ENCODE measurements around the gene ADH4. TPM values are rescaled to one million over a fixed set of nuclear protein-coding genes. Genes with fewer than 3 reads are reported as not detected.
A peak's percentile ranks its signal among the peaks of the same experiment; 100 is the strongest.
"Not testable (repeated sequence)": the region's sequence is repeated elsewhere in the genome, so short reads cannot be mapped to it uniquely, and the experiment has no call there.

The ADH4 gene
- total RNA-seq, 1 experiment from 2014 or later, result not detected

DNA sequence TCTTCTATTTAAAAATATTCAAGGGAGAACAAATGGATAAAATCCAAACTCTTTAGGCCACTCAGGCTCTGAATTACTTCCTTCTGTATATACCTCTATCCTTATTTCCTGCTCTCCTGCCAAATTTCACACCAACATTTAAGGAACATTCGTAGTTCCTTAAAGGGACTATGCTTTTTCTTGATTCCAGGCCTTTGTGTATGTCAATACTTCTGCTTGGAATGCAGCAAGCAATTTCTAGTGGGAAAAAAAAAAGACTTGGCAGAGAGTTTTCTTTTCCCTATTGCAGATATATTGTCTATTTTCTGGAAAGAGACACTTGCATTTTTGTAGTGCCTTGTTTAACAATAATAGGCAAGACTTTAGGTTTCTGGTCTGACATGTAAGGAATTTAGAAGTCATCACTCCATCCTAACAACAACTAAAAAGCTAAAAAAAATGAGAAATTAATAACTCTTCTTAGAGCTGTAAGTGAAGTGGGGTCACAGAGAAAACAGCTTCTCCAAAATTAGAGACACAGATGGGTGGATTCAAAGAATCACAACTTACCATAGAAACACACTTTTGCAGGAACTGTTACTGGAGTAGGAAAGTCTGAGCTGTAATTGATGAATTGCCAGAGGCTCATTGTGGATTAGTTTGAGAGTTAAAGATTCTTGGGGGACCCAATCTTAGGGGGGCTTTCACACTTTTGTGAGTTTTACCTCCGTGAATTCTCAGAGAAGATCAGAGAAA is 53.4 kb downstream of the ADH4 start:
- DNase-seq (ENCODE audit: low read depth), result no peak
- in situ Hi-C loops (cut with HindIII; ENCODE audit: low pct_unique_long_range_greater_than_20kb, low sequenced_read_pairs), result no loop called here

DNA sequence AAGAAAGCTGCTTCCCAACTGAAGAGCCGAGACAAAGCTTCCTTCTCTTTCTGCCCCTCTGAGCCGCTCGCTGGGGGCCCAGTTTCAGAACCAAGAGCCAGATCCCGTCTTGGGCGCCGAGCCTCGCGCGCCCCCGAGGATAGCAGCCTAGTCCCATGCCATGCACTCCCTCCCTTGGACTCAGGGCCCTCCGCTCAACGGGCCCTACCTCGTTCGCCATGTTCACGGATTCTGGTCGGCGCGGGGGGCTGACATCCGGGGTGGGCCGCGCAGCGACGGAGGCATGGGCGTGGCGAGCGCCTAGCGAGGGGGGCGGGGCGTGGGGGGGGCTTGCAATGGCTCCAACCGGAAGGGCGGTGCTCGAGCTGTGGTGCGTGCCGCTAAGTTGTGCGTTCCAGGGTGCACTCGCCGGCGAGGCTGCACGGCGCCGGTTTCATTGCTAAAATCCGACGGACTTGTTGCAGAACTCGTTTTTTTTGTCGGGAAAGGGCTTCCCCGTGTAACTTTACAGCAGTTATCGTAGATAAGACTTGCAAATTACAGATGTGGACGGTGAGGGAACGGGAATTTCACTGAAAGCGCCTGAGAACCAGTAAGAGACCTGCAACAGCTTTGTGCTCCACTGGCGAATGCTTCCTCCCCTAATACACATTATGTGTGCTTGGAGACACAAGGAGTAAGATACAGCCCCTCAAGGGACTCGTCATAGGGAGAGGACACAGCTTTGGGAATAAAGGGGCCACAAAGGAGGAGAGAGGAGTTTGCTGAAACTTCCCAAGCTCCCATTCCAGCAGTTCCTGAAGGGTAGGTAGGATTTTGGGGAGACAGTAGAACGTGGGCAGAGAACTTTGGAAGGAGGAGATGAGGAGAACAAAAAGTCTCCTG is 55.4 kb downstream of the ADH4 start, which contains the start of gene ADH5:
Gene ADH5, minus strand, starts transcription at position 308 of the 885 bp plus-strand sequence. Its CDS starts 88 bp downstream, at position 220.
- DNase-seq (ENCODE audit: low read depth), result peak; percentile 73
- in situ Hi-C loops (cut with HindIII; ENCODE audit: low pct_unique_long_range_greater_than_20kb, low sequenced_read_pairs), result no loop called here

DNA sequence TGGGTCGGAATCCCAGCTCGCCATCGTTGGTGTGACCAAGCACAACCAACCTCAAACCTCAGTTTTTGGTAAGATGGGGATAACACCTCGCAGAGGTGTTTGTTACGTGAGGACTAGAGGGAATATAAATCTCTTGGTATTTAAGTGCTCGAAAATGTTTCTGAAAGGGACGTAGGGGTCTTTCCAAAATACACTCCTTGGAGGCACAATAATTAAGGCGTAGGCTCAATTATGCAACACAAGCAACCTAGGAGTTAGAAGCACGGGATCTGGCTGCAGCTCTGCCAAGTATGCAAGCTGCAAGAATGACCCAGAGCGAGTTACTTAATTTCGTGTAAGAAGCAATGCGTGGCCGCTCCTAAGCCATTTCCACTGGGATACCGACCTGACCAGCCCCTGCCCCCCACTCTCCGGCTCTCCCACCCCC is 56.1 kb downstream of the ADH4 start:
- in situ Hi-C loops (cut with HindIII; ENCODE audit: low pct_unique_long_range_greater_than_20kb, low sequenced_read_pairs), result no loop called here
- DNase-seq (ENCODE audit: low read depth), result peak; percentile 21

DNA sequence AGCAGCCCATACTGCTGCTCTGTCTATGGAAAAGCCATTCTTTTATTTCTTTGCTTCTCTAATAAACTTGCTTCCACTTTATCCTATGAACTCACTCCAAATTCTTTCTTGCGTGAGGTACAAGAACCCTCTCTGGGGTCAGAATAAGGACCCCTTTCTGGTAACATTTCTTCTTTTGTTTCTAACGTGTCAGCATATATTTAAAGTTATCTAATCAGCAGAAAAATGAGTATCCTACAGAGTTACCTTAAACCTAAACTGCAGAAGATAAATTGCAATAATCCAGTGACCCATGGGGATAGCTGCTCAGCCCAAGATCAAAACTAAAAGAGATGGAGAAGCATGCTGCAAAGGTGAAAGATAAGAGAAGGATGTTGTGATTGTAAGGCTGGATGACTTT is 59.5 kb downstream of the ADH4 start:
- in situ Hi-C loops (cut with HindIII; ENCODE audit: low pct_unique_long_range_greater_than_20kb, low sequenced_read_pairs), result no loop called here
- DNase-seq (ENCODE audit: low read depth), result no peak

DNA sequence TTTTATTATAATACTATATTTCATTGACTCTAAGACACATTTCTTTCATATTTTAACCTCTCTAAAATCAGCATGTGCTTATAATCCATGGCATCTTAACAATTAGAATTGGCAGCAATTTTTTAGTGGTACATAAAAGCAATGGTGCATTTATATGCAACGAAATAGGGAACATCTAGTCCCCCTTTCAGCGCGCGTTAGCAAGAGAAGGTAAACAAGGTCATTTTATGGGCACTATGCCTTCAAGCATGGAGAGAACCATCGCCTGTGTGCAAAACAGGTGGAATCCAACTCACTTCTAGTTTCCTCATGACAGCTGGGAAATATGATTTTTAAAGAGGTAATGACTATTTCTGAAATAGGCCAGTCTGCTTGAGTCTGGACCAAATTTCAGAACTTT is 61.9 kb downstream of the ADH4 start:
- no peak for DNase-seq (ENCODE audit: low read depth)
- in situ Hi-C loops (cut with HindIII; ENCODE audit: low pct_unique_long_range_greater_than_20kb, low sequenced_read_pairs), result no loop called here

DNA sequence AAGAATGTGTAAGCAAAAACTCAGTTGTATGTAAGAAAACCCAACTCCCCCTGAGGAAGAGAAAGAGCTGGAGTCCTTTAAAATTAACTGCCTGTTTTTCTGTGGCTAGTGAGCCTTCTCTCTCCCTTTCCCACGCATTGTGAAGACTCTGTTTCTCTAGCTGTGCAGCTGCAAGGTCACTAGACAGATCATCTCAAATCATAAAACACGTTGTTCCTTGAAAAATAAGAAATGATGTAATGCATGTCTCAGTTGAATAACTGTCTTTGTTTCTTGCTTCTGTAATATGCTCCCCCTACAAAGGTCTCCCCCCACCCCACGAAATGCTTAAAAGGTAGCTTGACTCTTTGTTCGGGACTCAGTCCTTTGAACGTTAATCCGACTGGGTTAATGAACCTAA is 63.2 kb downstream of the ADH4 start:
- in situ Hi-C loops (cut with HindIII; ENCODE audit: low pct_unique_long_range_greater_than_20kb, low sequenced_read_pairs), result not testable (repeated sequence)

DNA sequence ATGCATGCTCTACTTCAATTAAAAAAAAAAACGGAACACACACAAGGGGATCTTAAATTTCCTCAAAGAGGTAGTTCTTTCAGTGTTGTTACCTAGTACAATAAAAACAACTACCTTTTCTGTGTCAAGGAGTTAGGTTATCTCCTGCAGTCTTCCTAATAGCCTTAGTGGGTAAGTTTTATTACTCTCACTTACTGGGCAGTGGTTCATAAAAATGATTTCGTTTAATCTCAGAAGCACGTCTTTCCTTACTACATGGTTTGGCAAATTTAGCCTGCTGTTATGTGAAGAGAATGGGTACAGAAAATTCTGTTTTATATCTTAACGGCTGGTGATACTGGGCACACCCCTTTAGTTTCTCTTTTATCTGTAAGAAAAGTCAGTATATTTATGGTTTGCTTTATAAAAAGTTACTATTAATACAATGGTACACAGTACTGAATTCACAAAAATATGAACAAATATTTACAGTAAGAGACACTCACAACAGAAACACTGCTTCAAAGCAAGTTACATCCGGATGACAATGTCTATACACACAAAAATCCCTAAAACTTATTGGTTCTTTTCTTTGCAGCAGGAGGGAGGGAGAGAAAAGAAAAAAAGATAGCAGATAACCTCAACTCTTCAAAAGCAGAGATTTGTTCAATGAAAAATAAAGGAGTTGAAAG is 64.3 kb downstream of the ADH4 start:
- in situ Hi-C loops (cut with HindIII; ENCODE audit: low pct_unique_long_range_greater_than_20kb, low sequenced_read_pairs), result no loop called here
- DNase-seq (ENCODE audit: low read depth), result no peak

More for the DNA sequence above, 63.2 kb downstream of the ADH4 start:
- DNase-seq (ENCODE audit: low read depth), result not testable (repeated sequence)

DNA sequence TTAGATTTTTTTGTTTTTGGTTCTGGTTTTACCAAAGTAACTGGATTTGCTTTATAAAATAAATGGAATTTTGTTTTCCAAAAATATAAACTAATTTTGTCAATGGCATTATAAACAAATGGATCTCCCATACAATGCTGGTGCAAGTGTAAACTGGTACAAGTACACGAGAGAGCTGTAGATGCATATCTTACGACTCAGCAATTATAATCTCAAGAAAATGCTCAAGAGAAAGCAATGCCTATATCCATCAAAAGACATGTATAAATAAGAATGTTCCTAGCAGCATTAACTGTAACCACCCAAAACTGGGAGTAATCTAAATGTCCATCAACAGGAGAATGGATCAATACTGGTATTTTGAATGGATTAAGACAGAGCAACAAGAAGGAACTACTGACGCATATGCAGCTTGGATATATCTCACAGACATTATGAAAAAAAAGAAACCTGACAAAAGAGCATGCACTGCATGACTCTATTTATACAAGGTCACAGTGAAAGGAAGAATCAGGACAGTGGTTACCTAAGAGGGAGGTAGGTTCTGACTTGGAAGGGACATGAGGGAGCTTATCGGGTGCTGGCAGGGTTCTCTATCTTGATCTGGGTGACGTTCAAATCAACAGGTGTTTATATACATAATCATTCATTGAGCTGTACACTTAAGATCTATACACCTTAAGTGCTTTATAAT is 65.0 kb downstream of the ADH4 start:
- DNase-seq (ENCODE audit: low read depth), result no peak
- in situ Hi-C loops (cut with HindIII; ENCODE audit: low pct_unique_long_range_greater_than_20kb, low sequenced_read_pairs), result no loop called here

DNA sequence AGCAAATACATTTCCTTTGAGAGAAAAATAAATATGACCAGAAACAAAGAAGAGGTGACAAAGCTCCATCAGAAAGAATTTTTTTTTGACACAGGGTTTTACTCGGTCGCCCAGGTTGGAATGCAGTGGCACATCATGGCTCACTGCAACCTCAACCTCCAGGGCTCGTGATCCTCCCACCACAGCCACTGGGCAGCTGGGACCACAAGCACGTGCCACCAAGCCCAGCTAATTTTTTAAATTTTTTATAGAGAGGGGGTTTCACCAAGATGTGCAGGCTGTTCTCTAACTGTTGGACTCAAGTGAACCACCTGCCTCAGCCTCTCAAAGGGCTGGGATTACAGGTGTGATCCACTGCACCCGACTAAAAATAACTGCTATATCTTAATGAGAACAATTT is 65.8 kb downstream of the ADH4 start:
- no peak for DNase-seq (ENCODE audit: low read depth)
- in situ Hi-C loops (cut with HindIII; ENCODE audit: low pct_unique_long_range_greater_than_20kb, low sequenced_read_pairs), result no loop called here

DNA sequence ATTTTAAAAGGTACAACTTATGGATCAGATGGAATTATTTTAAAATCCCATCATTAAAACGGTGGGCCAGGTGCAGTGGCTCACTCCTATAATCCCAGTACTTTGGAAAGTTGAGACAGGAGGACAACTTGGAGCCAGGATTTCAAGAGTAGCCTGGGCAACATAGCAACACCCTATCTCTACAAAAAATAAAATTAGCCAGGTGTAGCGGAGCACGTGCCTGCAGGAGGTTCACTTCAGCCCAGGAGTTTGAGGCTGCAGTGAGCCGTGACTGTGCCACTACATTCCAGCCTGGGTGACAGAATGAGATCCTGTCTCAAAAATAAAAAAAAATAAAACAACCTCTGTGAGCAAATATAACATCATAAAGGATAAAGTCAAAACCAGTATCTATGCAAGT is 66.9 kb downstream of the ADH4 start:
- DNase-seq (ENCODE audit: low read depth), result peak; percentile 55
- in situ Hi-C loops (cut with HindIII; ENCODE audit: low pct_unique_long_range_greater_than_20kb, low sequenced_read_pairs), result no loop called here

DNA sequence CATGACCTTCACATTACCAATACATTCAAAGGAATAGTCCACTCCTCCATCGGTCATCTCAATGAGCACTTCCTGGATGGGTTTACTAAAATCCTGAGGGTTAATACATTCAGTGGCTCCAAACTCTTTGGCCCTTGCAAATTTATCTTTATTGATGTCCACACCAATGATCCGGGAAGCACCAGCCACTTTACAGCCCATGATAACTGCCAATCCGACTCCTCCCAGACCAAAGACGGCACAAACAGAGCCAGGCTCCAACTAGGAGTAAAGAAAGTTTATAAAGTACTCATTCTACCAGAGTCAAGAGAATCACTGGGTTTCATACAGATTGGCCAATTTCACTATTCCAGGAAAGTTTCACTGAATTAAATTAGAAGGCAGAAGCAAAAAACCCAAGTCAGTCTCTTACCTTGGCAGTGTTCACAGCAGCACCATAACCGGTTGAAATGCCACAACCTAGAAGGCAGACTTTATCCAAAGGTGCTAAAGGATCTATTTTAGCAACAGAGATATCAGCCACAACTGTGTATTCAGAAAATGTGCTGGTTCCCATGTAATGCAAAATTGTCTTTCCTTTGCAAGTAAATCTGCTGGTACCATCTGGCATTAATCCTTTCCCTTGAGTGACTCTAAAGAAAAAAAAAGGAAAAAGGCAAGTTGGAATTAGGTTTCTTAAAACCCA is 67.7 kb downstream of the ADH4 start:
- in situ Hi-C loops (cut with HindIII; ENCODE audit: low pct_unique_long_range_greater_than_20kb, low sequenced_read_pairs), result no loop called here

DNA sequence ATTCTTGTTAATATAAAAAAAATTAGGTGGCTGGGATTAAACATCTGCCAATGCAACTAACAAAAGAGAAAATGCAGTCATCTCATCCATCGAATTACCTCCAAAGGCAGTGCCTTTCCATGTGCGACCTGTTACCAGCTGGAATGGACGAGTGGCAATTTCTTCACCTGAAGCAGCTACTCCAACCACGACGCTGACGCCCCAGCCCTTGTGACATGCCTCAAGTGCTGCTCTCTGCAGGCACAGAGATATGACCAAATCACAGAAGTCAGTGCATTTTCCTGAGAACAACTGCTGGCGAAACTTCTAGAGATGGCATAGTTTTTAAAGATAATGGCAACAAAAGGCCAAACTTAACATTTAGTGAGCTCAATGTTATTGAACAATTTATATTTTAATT is 69.3 kb downstream of the ADH4 start:
- in situ Hi-C loops (cut with HindIII; ENCODE audit: low pct_unique_long_range_greater_than_20kb, low sequenced_read_pairs), result no loop called here
- DNase-seq (ENCODE audit: low read depth), result no peak

More for the DNA sequence above, 67.7 kb downstream of the ADH4 start:
- no peak for DNase-seq (ENCODE audit: low read depth)

Other genes starting within 250 kb of the ADH4 start
- gene EIF4E, start 215.2 kb downstream of the ADH4 start, total RNA-seq (2014; rRNA removed; shearing (Covaris generic); ENCODE audit: low replicate concordance), result 110 and 134 TPM in 2 replicates
- gene METAP1, start 148.6 kb downstream of the ADH4 start, total RNA-seq (2014; rRNA removed; shearing (Covaris generic); ENCODE audit: low replicate concordance), result 65.5 and 78.7 TPM in 2 replicates
- 206 and 212 TPM in 2 replicates for gene ADH5, start 55.5 kb downstream of the ADH4 start, total RNA-seq (2014; rRNA removed; shearing (Covaris generic); ENCODE audit: low replicate concordance)
- gene ADH6, start 74.9 kb upstream of the ADH4 start, total RNA-seq (2014; rRNA removed; shearing (Covaris generic); ENCODE audit: low replicate concordance), result not detected in 2 replicates
- not detected in 2 replicates for gene ADH1A, start 146.7 kb upstream of the ADH4 start, total RNA-seq (2014; rRNA removed; shearing (Covaris generic); ENCODE audit: low replicate concordance)
- gene ADH1B, start 177.1 kb upstream of the ADH4 start, total RNA-seq (2014; rRNA removed; shearing (Covaris generic); ENCODE audit: low replicate concordance), result not detected in 2 replicates
- not detected in 2 replicates for gene ADH1C, start 208.4 kb upstream of the ADH4 start, total RNA-seq (2014; rRNA removed; shearing (Covaris generic); ENCODE audit: low replicate concordance)